ENCODE data around the gene OPA1. TPM values are rescaled to one million over a fixed set of nuclear protein-coding genes. Genes with fewer than 3 reads are reported as not detected.

The OPA1 gene
- total and polyA plus RNA-seq, 2 of the 4 experiments (the other 2 are of a cell fraction), result 17.8 to 73.7 TPM

DNA sequence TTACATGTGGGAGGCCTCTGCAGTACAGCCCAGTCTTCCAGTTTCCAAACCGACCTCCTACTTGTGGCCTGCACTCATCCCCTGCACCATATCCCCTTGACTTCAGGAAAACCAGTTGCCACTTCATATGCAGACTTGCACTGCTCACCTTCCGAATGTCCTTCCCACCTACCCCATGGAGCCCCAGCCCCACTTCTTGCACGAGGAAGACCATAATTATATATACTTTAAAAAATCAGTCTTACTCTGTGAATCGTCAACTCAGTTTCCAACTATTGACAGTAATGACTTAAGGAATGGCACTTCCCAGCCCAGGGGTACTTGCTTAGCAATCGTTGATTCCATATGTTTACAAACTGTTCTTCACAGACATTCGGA, 136.1 kb downstream of the OPA1 start:
- no peaks in the 10 kb centered on the region for H3K9me1 ChIP-seq (ENCODE audit: insufficient read depth, low read length)
- H4K8ac ChIP-seq (ENCODE audit: low read depth in 2 of 2, low read length in 2 of 2), result no peak overlapping the region
- H2BK15ac ChIP-seq (ENCODE audit: low read depth, low read length), result no peak overlapping the region
- POLR2A ChIA-PET (ENCODE audit: unreplicated experiment), result interaction anchor here (0.6 kb wide), 1 partner anchor 137 kb away, joined by 7 read pairs; no protein-coding TSS in a partner anchor
- no peak overlapping the region for H3K4ac ChIP-seq (ENCODE audit: low read depth, low read length)
- no peak overlapping the region for H2AK9ac ChIP-seq (replicated peaks; ENCODE audit: low read depth, low read length, poor library complexity)
- no peak overlapping the region for H3K14ac ChIP-seq (replicated peaks; ENCODE audit: low read depth, low read length)
- H3K56ac ChIP-seq (ENCODE audit: extremely low read depth, insufficient read depth, low read length), result no peak overlapping the region
- H3K36me3 ChIP-seq (ENCODE audit: control insufficient read depth, insufficient read depth, low read length), result no peaks in the 10 kb centered on the region
- no peak overlapping the region for H2BK20ac ChIP-seq (ENCODE audit: low read depth, low read length)
- no peak overlapping the region for H3K4me2 ChIP-seq (ENCODE audit: low read depth, low read length)
- ATAC-seq (ENCODE audit: low read depth) (no peak), DNase-seq (no peak)
- no peaks in the 10 kb centered on the region for H3K79me1 ChIP-seq (ENCODE audit: low read depth in 1 of 2, low read length in 2 of 2)
- no peaks in the 10 kb centered on the region for H3K9me3 ChIP-seq (ENCODE audit: control insufficient read depth, insufficient read depth, low read length)
- H3K4me3 ChIP-seq (ENCODE audit: insufficient read depth, low read depth, low read length), result no peak overlapping the region
- in situ Hi-C loops (cut with MboI; ENCODE audit: low sequenced_read_pairs), result no loop called here
- H4K5ac ChIP-seq (ENCODE audit: low read depth, low read length), result no peak overlapping the region
- no peak overlapping the region for H2BK5ac ChIP-seq (ENCODE audit: low read depth, low read length, poor library complexity, severe bottlenecking)
- no peak overlapping the region for H3K27ac ChIP-seq (ENCODE audit: insufficient read depth, low read length)
- intact Hi-C loops (cut with micrococcal nuclease), result no loop called here
- H3K23ac ChIP-seq (ENCODE audit: low read depth, low read length), result no peak overlapping the region
- H3K27me3 ChIP-seq (ENCODE audit: control insufficient read depth, insufficient read depth, low read length), result peaks cover 16% of the 10 kb centered on the region
- no peak overlapping the region for H2AFZ ChIP-seq (replicated peaks; ENCODE audit: low read length, poor library complexity)
- H4K91ac ChIP-seq (ENCODE audit: insufficient read depth, low read depth, low read length), result no peak overlapping the region
- no peak overlapping the region for H3K18ac ChIP-seq (ENCODE audit: low read depth, low read length)
- dilution Hi-C loops (cut with HindIII; ENCODE audit: low sequenced_read_pairs, unreplicated experiment), result no loop called here
- H4K20me1 ChIP-seq (ENCODE audit: insufficient read depth, low read length), result no peaks in the 10 kb centered on the region
- WGBS, 2 experiments (ENCODE audit: extremely low coverage in 2 of 2, insufficient read length in 1 of 2), result 83% methylated on average over 2 of the region's 6 CpGs; no CpG with 5 or more reads in 1 of the 2 experiments
- BruUV-seq (replicated peaks), result no TSS peak
- no peak overlapping the region for H3K9ac ChIP-seq (ENCODE audit: low read depth, low read length)
- peaks cover 3% of the 10 kb centered on the region; the same call in 1 of the 2 replicates for H3K4me1 ChIP-seq (ENCODE audit: control insufficient read depth, insufficient read depth, low read length)
- H2AK5ac ChIP-seq (ENCODE audit: low read depth, low read length), result no peak overlapping the region
- TF ChIP-seq RAD21 (IDR thresholded peaks at IDR 0.05; ENCODE audit: low read length) (no peak), MXI1 (IDR thresholded peaks at IDR 0.05; ENCODE audit: borderline replicate concordance, low read depth, low read length) (no peak), CHD1 (IDR thresholded peaks at IDR 0.05; ENCODE audit: low read depth, low read length) (no peak), SMC3 (IDR thresholded peaks at IDR 0.05; ENCODE audit: low read depth, low read length) (no peak), MAFK (IDR thresholded peaks at IDR 0.05; ENCODE audit: low read depth, low read length) (no peak), RFX5 (IDR thresholded peaks at IDR 0.05; ENCODE audit: low read depth, low read length) (no peak), POLR2A (IDR thresholded peaks at IDR 0.05; ENCODE audit: low read depth, low read length) (no peak), BHLHE40 (IDR thresholded peaks at IDR 0.05; ENCODE audit: low read depth, low read length) (no peak), CEBPB (IDR thresholded peaks at IDR 0.05; ENCODE audit: low read depth, low read length) (no peak), RCOR1 (IDR thresholded peaks at IDR 0.05; ENCODE audit: insufficient replicate concordance, low read length) (no peak), MAZ (IDR thresholded peaks at IDR 0.05; ENCODE audit: borderline replicate concordance, low read depth, low read length) (no peak)
- TF ChIP-seq, protein P1, sequence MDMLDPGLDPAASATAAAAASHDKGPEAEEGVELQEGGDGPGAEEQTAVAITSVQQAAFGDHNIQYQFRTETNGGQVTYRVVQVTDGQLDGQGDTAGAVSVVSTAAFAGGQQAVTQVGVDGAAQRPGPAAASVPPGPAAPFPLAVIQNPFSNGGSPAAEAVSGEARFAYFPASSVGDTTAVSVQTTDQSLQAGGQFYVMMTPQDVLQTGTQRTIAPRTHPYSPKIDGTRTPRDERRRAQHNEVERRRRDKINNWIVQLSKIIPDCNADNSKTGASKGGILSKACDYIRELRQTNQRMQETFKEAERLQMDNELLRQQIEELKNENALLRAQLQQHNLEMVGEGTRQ (IDR thresholded peaks at IDR 0.05; ENCODE audit: low read depth, low read length), result no peak
- TF ChIP-seq, protein P2, sequence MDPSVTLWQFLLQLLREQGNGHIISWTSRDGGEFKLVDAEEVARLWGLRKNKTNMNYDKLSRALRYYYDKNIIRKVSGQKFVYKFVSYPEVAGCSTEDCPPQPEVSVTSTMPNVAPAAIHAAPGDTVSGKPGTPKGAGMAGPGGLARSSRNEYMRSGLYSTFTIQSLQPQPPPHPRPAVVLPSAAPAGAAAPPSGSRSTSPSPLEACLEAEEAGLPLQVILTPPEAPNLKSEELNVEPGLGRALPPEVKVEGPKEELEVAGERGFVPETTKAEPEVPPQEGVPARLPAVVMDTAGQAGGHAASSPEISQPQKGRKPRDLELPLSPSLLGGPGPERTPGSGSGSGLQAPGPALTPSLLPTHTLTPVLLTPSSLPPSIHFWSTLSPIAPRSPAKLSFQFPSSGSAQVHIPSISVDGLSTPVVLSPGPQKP (IDR thresholded peaks at IDR 0.05; ENCODE audit: borderline replicate concordance, low read depth, low read length), result no peak
- TF ChIP-seq, protein P3, sequence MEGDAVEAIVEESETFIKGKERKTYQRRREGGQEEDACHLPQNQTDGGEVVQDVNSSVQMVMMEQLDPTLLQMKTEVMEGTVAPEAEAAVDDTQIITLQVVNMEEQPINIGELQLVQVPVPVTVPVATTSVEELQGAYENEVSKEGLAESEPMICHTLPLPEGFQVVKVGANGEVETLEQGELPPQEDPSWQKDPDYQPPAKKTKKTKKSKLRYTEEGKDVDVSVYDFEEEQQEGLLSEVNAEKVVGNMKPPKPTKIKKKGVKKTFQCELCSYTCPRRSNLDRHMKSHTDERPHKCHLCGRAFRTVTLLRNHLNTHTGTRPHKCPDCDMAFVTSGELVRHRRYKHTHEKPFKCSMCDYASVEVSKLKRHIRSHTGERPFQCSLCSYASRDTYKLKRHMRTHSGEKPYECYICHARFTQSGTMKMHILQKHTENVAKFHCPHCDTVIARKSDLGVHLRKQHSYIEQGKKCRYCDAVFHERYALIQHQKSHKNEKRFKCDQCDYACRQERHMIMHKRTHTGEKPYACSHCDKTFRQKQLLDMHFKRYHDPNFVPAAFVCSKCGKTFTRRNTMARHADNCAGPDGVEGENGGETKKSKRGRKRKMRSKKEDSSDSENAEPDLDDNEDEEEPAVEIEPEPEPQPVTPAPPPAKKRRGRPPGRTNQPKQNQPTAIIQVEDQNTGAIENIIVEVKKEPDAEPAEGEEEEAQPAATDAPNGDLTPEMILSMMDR (conservative IDR thresholded peaks at IDR 0.05; ENCODE audit: low read depth, low read length), result no peak
- CTCF ChIA-PET, result no interaction called here
- no peak overlapping the region for H2BK120ac ChIP-seq (ENCODE audit: low read depth, low read length)
